ENCODE data around the gene LAMB4. TPM values are rescaled to one million over a fixed set of nuclear protein-coding genes. Genes with fewer than 3 reads are reported as not detected.

LAMB4 gene
- total and polyA plus RNA-seq, 8 donors = 0.22 to 0.78 (median 0.50) TPM

- no peak for ATAC-seq
These were observed 102.9 kb downstream of the LAMB4 start for GRCh38 chr7:108027239-108027638.

GRCh38 chr7:108026647-108027046 is 103.5 kb downstream of the LAMB4 start:
- Histone ChIP-seq H3K27me3 (no peaks in the 10 kb centered on the region), H3K27ac (no peak overlapping the region), H3K36me3 (no peaks in the 10 kb centered on the region), H3K9me3 (no peaks in the 10 kb centered on the region), H3K4me1 (no peaks in the 10 kb centered on the region), H3K4me3 (no peak overlapping the region)
- TF ChIP-seq CTCF (IDR thresholded peaks at IDR 0.05) = no peak
- intact Hi-C loops (cut with DNase I) = no loop called here
- 93 to 96% methylated on average over 3 of the region's 3 CpGs for WGBS, 2 donors
- FAIRE-seq (no peak), DNase-seq (no peak), ATAC-seq (no peak)

More at GRCh38 chr7:108027239-108027638, 102.9 kb downstream of the LAMB4 start:
- no peaks in the 10 kb centered on the region for H3K4me1 ChIP-seq
- TF ChIP-seq CTCF (IDR thresholded peaks at IDR 0.05) = no peak
- no peak overlapping the region for H3K4me3 ChIP-seq
- no peaks in the 10 kb centered on the region for H3K36me3 ChIP-seq
- no peaks in the 10 kb centered on the region for H3K27me3 ChIP-seq
- intact Hi-C loops (cut with DNase I) = no loop called here
- no peak overlapping the region for H3K27ac ChIP-seq
- no peak for FAIRE-seq
- WGBS, 2 donors = 67 to 83% methylated on average over 1 of the region's 1 CpG
- no peak for DNase-seq
- H3K9me3 ChIP-seq = no peaks in the 10 kb centered on the region

- Histone ChIP-seq H3K4me3 (no peak overlapping the region), H3K4me1 (no peaks in the 10 kb centered on the region), H3K27me3 (no peaks in the 10 kb centered on the region), H3K36me3 (no peaks in the 10 kb centered on the region), H3K27ac (no peak overlapping the region), H3K9me3 (no peaks in the 10 kb centered on the region)
- intact Hi-C loops (cut with DNase I) = no loop called here
- FAIRE-seq (no peak), ATAC-seq (no peak), DNase-seq (no peak)
- 94 to 96% methylated on average over 5 of the region's 5 CpGs for WGBS, 2 donors
- TF ChIP-seq CTCF (IDR thresholded peaks at IDR 0.05) = no peak
These were observed 104.0 kb downstream of the LAMB4 start for GRCh38 chr7:108026116-108026515.

GRCh38 chr7:108024538-108024937 is 105.6 kb downstream of the LAMB4 start:
- Histone ChIP-seq H3K9me3 (no peaks in the 10 kb centered on the region), H3K4me3 (no peak overlapping the region), H3K27me3 (no peaks in the 10 kb centered on the region), H3K4me1 (no peaks in the 10 kb centered on the region), H3K27ac (no peak overlapping the region), H3K36me3 (no peaks in the 10 kb centered on the region)
- 86 to 91% methylated on average over 6 of the region's 6 CpGs for WGBS, 2 donors
- intact Hi-C loops (cut with DNase I) = no loop called here
- ATAC-seq (no peak), DNase-seq (no peak), FAIRE-seq (no peak)
- no peak for TF ChIP-seq CTCF (IDR thresholded peaks at IDR 0.05)

- ATAC-seq (no peak), FAIRE-seq (no peak), DNase-seq (no peak)
- WGBS, 2 donors = 86 to 90% methylated on average over 2 of the region's 2 CpGs
- H3K27ac ChIP-seq = no peak overlapping the region
- H3K36me3 ChIP-seq = no peaks in the 10 kb centered on the region
- TF ChIP-seq CTCF (IDR thresholded peaks at IDR 0.05) = no peak
- no peaks in the 10 kb centered on the region for H3K9me3 ChIP-seq
- intact Hi-C loops (cut with DNase I) = no loop called here
- no peaks in the 10 kb centered on the region for H3K27me3 ChIP-seq
- no peak overlapping the region for H3K4me3 ChIP-seq
- H3K4me1 ChIP-seq = peaks cover 0 to 9% (median 4%) of the 10 kb centered on the region in 3 donors
These were observed 109.6 kb downstream of the LAMB4 start for GRCh38 chr7:108020585-108020984.

Measured in pancreas (tissue), 10 donors.